Hypothalamus (tissue), 51 donors: ENCODE data around the gene PCDHGA8.
"Not testable (repeated sequence)": the region's sequence is repeated elsewhere in the genome, so short reads cannot be mapped to it uniquely, and the experiment has no call there.

ENCODE experiments used
- DNase-seq, 51 donors: peaks; one replicate each; lab custom pipeline; 2025; lab: John Stamatoyannopoulos, UW

PCDHGA8 gene

DNA sequence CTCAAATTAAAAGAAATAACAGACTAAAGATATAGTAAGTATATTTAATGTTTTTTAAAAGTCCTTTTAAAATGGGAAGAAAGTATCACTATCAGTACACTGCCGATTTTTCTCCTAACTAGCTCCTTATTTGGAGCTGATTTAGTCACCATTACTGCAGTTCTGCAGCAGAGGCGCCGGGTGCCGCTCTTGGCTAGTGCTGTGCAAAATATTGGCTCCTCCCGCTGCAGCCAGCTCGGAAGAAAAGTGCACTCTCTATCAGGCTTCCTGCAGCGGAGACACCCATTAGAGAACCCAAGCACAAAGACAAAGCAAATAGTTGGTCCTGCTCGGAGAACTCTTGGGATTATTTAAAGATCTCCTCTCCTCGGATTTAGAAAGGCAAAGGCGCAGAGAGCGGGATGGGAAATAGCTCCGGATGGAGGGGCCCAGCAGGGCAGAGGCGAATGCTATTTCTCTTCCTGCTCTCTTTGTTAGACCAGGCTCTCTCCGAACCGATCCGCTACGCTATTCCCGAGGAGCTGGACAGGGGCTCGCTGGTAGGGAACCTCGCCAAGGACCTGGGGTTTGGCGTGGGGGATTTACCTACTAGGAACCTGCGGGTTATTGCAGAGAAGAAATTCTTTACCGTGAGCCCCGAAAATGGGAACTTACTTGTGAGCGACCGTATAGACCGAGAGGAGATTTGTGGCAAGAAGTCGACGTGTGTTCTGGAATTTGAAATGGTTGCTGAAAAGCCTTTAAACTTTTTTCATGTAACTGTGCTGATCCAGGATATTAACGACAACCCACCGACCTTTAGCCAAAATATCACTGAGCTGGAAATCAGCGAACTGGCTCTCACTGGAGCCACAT, 22.2 kb upstream of the PCDHGA8 start, which contains the start of gene PCDHGB3:
Gene PCDHGB3 (plus strand): TSS at position 249 of the 855 bp plus-strand sequence. CDS start 153 bp downstream, at position 402.
- peak in 1 of 51 donors; percentile 11 for DNase-seq

DNA sequence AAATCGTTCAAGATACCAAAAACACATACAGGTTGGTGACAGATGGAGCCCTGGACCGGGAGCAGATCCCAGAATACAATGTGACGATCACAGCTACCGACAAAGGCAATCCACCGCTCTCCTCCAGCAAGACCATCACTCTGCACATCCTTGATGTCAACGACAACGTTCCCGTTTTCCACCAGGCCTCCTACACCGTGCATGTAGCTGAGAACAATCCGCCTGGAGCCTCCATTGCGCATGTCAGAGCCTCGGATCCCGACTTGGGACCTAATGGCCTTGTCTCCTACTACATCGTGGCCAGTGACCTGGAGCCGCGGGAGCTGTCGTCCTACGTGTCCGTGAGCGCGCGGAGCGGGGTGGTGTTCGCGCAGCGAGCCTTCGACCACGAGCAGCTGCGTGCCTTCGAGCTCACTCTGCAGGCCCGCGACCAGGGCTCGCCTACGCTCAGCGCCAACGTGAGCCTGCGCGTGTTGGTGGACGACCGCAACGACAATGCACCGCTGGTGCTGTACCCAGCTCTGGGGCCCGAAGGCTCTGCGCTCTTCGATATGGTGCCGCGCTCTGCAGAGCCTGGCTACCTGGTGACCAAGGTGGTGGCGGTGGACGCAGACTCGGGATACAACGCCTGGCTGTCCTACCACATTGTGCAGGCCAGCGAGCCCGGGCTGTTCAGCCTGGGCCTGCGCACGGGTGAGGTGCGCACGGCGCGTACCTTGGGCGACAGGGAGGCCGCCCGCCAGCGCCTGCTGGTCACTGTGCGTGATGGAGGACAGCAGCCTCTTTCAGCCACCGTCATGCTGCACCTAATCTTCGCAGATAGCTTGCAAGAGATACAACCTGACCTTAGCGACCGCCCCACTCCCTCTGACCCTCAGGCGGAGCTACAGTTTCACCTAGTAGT, 20.6 kb upstream of the PCDHGA8 start:
- DNase-seq: no peak

DNA sequence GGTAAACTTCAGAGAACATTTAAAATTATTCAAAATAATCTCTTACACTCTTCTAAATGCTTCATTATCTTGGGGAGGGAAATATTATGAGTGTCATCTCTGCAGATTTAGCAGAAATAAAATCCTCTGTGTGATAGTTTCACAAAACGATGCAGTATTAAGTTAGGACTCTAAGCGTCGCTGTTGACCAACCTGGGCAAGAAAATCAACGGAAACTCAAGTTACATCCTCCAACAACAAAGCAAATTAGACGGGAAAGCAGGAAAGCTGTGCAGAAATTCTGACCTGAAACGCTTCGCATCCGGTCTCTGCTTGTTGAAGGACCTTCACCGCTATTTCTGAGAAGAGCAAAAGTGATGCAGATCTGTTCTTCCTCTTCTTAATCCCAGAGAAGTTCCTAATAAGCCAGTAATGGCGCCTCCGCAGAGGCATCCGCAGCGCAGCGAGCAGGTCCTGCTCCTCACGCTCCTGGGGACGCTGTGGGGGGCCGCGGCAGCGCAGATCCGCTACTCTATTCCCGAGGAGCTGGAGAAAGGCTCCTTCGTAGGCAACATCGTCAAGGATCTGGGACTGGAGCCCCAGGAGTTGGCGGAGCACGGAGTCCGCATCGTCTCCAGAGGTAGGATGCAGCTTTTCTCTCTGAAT, 18.6 kb upstream of the PCDHGA8 start, which contains the start of gene PCDHGA6:
Gene PCDHGA6 (plus strand): TSS at position 219 of the 645 bp plus-strand sequence. CDS start 193 bp downstream, at position 412.
- no peak for DNase-seq

DNA sequence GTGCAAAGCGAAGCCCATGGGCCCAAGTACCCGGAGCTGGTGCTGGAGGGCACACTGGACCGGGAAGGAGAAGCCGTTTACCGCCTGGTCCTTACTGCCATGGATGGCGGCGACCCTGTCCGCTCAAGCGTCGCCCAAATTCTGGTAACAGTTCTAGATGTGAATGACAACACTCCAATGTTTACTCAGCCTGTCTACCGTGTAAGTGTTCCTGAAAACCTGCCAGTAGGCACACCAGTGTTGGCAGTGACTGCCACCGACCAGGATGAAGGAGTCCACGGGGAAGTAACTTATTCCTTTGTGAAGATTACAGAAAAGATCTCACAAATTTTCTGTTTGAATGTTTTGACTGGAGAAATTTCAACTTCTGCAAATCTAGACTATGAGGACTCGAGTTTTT, 17.8 kb upstream of the PCDHGA8 start:
- DNase-seq: no peak

DNA sequence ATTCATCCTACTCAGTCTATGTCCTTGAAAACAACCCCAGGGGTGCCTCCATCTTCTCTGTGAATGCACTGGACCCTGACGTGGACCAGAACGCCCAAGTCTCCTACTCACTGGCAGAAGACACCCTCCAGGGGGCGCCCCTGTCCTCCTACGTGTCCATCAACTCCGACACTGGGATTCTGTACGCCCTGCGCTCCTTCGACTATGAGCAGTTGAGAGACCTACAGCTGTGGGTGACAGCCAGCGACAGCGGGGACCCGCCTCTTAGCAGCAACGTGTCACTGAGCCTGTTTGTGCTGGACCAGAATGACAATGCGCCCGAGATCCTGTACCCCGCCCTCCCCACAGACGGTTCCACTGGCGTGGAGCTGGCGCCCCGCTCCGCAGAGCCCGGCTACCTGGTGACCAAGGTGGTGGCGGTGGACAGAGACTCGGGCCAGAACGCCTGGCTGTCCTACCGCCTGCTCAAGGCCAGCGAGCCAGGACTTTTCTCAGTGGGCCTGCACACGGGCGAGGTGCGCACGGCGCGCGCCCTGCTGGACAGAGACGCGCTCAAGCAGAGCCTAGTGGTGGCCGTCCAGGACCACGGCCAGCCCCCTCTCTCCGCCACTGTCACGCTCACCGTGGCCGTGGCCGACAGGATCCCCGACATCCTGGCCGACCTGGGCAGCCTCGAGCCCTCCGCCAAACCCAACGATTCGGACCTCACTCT, 16.8 kb upstream of the PCDHGA8 start:
- DNase-seq: not testable (repeated sequence)

DNA sequence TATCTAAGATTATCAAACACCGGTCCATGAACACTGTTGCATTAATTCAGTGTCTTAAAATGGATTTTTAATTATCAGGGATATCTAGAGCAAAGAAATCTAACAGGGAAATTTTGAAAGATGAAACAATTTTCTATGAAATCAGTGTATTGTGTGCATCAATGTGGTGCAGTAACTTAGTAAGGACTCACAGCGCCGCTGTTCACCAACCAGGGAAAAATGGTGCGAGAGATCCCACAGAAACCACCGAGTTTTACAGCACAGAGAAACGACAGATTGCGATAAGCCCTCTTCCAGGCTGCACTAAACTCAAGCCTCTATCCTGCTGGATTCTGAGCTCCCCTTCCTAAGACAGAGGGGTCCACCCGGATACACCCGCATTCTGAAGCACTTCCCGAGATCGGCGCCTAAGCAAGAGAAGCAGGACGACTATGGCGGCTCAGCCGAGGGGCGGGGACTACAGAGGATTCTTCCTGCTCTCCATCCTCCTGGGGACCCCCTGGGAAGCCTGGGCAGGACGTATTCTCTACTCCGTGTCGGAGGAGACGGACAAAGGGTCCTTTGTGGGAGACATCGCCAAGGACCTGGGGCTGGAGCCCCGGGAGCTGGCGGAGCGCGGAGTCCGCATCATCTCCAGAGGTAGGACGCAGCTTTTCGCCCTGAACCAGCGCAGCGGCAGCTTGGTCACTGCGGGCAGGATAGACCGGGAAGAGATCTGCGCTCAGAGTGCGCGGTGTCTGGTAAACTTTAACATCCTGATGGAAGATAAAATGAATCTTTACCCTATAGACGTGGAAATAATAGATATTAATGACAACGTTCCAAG, 9.8 kb upstream of the PCDHGA8 start, which contains the start of gene PCDHGA7:
Gene PCDHGA7 (plus strand): TSS at position 274 of the 826 bp plus-strand sequence. CDS start 158 bp downstream, at position 432.
- DNase-seq: no peak

DNA sequence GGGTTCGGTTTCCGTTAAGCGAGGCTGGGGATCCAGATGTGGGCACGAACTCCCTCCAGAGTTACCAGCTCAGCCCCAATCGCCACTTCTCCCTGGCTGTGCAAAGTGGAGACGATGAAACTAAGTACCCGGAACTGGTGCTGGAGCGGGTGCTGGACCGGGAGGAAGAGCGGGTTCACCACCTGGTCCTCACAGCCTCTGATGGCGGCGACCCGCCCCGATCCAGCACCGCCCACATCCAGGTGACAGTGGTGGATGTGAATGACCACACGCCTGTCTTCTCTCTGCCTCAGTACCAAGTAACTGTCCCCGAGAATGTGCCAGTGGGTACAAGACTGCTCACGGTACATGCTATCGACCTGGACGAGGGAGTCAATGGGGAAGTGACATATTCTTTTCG, 9.1 kb upstream of the PCDHGA8 start:
- no peak for DNase-seq

DNA sequence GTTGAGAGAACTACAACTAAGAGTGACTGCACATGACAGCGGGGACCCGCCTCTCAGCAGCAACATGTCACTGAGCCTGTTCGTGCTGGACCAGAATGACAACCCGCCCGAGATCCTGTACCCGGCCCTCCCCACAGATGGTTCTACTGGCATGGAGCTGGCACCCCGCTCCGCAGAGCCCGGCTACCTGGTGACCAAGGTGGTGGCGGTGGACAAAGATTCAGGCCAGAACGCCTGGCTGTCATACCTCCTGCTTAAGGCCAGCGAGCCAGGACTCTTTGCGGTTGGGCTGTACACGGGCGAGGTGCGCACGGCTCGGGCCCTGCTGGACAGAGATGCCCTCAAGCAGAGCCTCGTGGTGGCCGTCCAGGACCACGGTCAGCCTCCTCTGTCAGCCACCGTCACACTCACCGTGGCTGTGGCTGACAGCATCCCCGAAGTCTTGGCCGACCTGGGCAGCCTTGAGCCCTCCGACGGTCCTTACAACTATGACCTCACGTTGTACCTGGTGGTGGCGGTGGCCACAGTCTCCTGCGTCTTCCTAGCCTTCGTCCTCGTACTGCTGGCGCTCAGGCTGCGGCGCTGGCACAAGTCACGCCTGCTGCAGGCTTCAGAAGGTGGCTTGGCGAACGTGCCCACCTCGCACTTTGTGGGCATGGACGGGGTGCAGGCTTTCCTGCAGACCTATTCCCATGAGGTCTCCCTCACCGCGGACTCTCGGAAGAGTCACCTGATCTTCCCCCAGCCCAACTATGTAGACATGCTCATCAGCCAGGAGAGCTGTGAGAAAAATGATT, 7.8 kb upstream of the PCDHGA8 start:
- DNase-seq: no peak

DNA sequence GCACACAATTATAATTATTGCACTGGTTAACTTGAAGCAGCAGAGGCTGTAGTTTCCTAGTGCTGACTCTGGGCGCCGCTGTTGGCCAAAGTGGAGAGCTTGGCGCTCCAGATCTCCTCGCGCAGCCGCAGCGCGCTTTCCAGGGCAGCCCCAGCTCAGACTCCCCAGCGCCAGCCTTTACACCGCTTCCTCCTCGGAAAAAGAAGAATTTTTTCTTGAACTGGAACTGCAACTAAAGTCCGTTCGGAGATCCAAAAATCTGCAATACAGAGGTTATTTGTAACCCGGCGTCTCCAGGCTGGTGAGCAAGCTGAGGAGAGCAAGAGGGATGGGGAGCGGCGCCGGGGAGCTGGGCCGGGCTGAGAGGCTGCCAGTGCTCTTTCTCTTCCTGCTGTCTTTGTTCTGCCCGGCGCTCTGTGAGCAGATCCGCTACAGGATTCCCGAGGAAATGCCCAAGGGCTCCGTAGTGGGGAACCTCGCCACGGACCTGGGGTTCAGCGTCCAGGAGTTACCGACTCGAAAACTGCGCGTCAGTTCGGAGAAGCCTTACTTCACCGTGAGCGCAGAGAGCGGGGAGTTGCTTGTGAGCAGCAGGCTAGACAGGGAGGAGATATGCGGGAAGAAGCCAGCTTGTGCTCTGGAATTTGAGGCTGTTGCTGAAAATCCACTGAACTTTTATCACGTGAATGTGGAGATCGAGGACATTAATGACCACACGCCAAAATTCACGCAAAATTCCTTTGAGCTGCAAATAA, 4.7 kb upstream of the PCDHGA8 start, which contains the start of gene PCDHGB4:
Gene PCDHGB4 (plus strand): TSS at position 142 of the 755 bp plus-strand sequence. CDS start 187 bp downstream, at position 329.
- not testable (repeated sequence) for DNase-seq

DNA sequence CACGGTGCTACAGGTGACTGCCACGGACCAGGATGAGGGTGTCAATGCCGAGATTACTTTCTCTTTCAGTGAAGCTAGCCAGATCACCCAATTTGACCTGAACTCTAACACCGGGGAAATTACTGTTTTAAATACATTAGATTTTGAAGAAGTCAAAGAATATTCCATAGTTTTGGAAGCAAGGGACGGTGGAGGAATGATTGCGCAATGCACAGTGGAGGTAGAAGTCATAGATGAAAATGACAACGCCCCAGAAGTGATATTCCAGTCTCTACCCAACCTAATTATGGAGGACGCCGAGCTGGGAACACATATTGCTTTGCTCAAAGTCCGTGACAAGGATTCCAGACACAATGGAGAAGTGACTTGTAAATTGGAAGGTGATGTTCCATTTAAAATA, 3.8 kb upstream of the PCDHGA8 start:
- DNase-seq: no peak

DNA sequence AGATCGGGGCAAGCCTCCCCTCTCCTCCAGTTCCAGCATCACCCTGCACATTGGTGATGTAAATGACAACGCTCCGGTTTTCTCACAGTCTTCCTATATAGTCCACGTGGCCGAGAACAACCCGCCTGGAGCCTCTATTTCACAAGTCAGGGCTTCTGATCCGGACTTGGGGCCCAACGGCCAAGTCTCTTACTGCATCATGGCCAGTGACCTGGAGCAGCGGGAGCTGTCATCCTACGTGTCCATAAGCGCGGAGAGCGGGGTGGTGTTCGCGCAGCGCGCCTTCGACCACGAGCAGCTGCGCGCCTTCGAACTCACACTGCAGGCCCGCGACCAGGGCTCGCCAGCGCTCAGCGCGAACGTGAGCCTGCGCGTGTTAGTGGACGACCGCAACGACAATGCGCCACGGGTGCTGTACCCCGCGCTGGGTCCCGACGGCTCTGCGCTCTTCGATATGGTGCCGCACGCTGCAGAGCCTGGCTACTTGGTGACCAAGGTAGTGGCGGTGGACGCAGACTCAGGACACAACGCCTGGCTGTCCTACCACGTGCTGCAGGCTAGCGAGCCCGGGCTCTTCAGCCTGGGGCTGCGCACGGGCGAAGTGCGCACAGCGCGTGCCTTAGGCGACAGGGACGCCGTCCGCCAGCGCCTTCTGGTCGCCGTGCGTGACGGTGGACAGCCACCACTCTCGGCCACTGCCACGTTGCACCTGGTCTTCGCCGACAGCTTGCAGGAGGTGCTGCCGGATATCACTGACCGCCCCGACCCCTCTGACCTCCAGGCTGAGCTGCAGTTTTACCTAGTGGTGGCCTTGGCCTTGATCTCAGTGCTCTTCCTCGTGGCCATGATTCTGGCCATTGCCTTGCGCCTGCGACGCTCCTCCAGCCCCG, 3.0 kb upstream of the PCDHGA8 start:
- DNase-seq: no peak

DNA sequence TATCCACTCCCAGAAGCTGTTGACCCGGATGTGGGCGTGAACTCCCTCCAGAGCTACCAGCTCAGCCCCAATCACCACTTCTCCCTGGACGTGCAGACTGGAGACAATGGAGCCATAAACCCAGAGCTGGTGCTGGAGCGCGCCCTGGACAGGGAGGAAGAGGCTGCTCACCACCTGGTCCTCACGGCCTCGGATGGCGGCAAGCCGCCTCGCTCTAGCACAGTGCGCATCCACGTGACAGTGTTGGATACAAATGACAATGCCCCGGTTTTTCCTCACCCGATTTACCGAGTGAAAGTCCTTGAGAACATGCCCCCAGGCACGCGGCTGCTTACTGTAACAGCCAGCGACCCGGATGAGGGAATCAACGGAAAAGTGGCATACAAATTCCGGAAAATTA, 834 bp downstream of the PCDHGA8 start:
- no peak for DNase-seq

DNA sequence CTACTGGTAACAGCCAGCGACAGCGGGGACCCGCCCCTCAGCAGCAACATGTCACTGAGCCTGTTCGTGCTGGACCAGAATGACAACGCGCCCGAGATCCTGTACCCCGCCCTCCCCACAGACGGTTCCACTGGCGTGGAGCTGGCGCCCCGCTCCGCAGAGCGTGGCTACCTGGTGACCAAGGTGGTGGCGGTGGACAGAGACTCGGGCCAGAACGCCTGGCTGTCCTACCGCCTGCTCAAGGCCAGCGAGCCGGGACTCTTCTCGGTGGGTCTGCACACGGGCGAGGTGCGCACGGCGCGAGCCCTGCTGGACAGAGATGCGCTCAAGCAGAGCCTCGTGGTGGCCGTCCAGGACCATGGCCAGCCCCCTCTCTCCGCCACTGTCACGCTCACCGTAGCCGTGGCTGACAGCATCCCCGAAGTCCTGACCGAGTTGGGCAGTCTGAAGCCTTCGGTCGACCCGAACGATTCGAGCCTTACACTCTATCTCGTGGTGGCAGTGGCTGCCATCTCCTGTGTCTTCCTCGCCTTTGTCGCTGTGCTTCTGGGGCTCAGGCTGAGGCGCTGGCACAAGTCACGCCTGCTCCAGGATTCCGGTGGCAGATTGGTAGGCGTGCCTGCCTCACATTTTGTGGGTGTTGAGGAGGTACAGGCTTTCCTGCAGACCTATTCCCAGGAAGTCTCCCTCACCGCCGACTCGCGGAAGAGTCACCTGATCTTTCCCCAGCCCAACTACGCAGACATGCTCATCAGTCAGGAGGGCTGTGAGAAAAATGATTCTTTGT, 2.2 kb downstream of the PCDHGA8 start:
- DNase-seq: not testable (repeated sequence)

DNA sequence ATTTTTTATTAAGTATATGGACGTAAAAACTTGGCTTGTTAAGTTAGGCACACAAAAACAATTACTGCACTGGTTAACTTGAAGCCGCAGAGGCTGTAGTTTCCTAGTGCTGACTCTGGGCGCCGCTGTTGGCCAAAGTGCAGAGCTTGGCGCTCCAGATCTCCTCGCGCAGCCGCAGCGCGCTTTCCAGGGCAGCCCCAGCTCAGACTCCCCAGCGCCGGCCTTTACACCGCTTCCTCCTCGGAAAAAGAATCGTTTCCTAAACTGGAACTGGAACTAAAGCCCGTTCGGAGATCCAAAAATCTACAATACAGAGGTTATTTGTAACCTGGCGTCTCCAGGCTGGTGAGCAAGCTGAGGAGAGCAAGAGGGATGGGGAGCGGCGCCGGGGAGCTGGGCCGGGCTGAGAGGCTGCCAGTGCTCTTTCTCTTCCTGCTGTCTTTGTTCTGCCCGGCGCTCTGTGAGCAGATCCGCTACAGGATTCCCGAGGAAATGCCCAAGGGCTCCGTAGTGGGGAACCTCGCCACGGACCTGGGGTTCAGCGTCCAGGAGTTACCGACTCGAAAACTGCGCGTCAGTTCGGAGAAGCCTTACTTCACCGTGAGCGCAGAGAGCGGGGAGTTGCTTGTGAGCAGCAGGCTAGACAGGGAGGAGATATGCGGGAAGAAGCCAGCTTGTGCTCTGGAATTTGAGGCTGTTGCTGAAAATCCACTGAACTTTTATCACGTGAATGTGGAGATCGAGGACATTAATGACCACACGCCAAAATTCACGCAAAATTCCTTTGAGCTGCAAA, 5.5 kb downstream of the PCDHGA8 start, which contains the start of gene PCDHGB5:
Gene PCDHGB5 (plus strand): TSS at position 192 of the 796 bp plus-strand sequence. CDS start 181 bp downstream, at position 373.
- not testable (repeated sequence) for DNase-seq
